Measurements from ENCODE around the gene UROD. TPM values are rescaled to one million over a fixed set of nuclear protein-coding genes. Genes with fewer than 3 reads are reported as not detected.
A peak's percentile ranks its signal among the peaks of the same experiment; 100 is the strongest.

UROD gene
- total and polyA plus RNA-seq, 4 donors, result 84.2 to 131 (median 95.7) TPM

DNA sequence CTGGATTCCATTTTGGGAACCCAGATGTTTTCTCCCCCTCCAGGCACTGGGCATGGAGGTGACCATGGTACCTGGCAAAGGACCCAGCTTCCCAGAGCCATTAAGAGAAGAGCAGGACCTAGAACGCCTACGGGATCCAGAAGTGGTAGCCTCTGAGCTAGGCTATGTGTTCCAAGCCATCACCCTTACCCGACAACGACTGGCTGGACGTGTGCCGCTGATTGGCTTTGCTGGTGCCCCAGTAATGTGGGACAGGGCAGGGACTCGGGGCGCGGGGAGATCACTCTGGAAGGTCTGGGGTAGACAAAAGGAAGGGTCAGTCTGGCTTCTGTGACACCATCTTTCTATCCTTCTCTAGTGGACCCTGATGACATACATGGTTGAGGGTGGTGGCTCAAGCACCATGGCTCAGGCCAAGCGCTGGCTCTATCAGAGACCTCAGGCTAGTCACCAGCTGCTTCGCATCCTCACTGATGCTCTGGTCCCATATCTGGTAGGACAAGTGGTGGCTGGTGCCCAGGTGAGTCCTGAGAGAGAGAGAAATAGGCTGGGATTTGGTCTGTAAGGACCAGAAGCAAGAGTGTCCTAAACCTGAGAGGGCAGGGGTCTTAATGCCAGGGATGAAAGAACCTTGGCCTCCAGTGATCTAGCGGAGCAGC lies 1.6 kb downstream of the UROD start:
- no peak overlapping the region for H3K27ac ChIP-seq (ENCODE audit: low read depth, low read length)
- H3K27me3 ChIP-seq (ENCODE audit: control insufficient read depth, insufficient read depth, low read length), result no peaks in the 10 kb centered on the region
- H3K4me1 ChIP-seq (ENCODE audit: control insufficient read depth, insufficient read depth, low read length), result peaks cover 52% of the 10 kb centered on the region
- 87% methylated on average over 12 of the region's 12 CpGs for WGBS (ENCODE audit: insufficient coverage)
- no peak for DNase-seq (ENCODE audit: low read depth in 4 of 6, low spot score in 6 of 6)
- H3K4me3 ChIP-seq (ENCODE audit: low read depth, low read length), result no peak overlapping the region
- peaks cover 23% of the 10 kb centered on the region for H3K36me3 ChIP-seq (ENCODE audit: control insufficient read depth, insufficient read depth, low read length)
- no peaks in the 10 kb centered on the region for H3K9me3 ChIP-seq (ENCODE audit: control insufficient read depth, insufficient read depth, low read length)

DNA sequence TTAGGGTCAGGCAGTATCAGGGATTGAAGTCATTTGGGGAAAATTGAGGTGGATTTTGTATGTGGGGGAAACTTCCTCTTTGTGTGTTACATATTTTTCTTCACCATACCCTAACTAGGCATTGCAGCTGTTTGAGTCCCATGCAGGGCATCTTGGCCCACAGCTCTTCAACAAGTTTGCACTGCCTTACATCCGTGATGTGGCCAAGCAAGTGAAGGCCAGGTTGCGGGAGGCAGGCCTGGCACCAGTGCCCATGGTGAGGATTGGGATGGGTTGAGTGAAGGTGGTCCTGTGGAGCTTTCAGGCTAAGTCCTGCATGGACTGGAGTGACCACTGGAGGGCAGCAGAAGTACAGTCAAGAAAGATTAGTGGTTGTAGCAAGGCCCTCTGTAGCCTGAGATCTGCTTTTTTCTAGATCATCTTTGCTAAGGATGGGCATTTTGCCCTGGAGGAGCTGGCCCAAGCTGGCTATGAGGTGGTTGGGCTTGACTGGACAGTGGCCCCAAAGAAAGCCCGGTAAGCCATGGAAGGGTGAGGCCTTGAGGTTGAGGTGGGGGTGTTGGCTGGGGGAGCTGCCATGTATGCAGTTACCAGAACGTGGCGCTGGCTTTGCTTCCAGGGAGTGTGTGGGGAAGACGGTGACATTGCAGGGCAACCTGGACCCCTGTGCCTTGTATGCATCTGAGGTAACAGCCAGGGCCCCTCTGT lies 2.4 kb downstream of the UROD start:
- 28% methylated on average over 6 of the region's 6 CpGs for WGBS (ENCODE audit: insufficient coverage)
- H3K36me3 ChIP-seq (ENCODE audit: control insufficient read depth, insufficient read depth, low read length), result peaks cover 20% of the 10 kb centered on the region
- no peaks in the 10 kb centered on the region for H3K27me3 ChIP-seq (ENCODE audit: control insufficient read depth, insufficient read depth, low read length)
- H3K4me1 ChIP-seq (ENCODE audit: control insufficient read depth, insufficient read depth, low read length), result peaks cover 57% of the 10 kb centered on the region
- DNase-seq (ENCODE audit: low read depth in 4 of 6, low spot score in 6 of 6), result peak; percentile 71 to 96 (median 84)
- no peak overlapping the region for H3K4me3 ChIP-seq (ENCODE audit: low read depth, low read length)
- H3K27ac ChIP-seq (ENCODE audit: low read depth, low read length), result no peak overlapping the region
- no peaks in the 10 kb centered on the region for H3K9me3 ChIP-seq (ENCODE audit: control insufficient read depth, insufficient read depth, low read length)

DNA sequence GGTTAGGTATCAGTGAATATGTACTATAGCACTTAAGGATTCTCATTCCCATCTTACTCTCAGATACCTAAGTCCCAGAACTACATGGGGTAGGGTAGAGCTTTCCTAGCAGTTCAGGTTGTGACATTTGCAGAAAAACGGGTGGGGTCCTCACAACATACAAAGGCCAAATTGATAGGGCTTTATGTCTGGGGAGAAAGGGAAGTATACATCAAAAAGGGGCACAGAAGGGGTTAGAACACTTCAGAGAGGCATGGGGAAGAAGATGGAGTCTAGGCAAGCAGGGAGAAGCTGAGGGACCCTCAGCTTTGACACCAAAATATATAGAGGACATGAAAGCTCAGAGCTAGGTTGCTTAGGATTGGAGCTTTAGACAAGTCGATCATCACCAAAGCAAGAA lies 3.6 kb downstream of the UROD start:
- no peak overlapping the region for H3K27ac ChIP-seq (ENCODE audit: low read depth, low read length)
- no CpG with 5 or more reads among the region's 2 CpGs for WGBS (ENCODE audit: insufficient coverage)
- no peak overlapping the region for H3K4me3 ChIP-seq (ENCODE audit: low read depth, low read length)
- H3K27me3 ChIP-seq (ENCODE audit: control insufficient read depth, insufficient read depth, low read length), result no peaks in the 10 kb centered on the region
- peaks cover 17% of the 10 kb centered on the region for H3K36me3 ChIP-seq (ENCODE audit: control insufficient read depth, insufficient read depth, low read length)
- DNase-seq (ENCODE audit: low read depth in 4 of 6, low spot score in 6 of 6), result no peak
- peaks cover 45% of the 10 kb centered on the region for H3K4me1 ChIP-seq (ENCODE audit: control insufficient read depth, insufficient read depth, low read length)
- H3K9me3 ChIP-seq (ENCODE audit: control insufficient read depth, insufficient read depth, low read length), result no peaks in the 10 kb centered on the region

DNA sequence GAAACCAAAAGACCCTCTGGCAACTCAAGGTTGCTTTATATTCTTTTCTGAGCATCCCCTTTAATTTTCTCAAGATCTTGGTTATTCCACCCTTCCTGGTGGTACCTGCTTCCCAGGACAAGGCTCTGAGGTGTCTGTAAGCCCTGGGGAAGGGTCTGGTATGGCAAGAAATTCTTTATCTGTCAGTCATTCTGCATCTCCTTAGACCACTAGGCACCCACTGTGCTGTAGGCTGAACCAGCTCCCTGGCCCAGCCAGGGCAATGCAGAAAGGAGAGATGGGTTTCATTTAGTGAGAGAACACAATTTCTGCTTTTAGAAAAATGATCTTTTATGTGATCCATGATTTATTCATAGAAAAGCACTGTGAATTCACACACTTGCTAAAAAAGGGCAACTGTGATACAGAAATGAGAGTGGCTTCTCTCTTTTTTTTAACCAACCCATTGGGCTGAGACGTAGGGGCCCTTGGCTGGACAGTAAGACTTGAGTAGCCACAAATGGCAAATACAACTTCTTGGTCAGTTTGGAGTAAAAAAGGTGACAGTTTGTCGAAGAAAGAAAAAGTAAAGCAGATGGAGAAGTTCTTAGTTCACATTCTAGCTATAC lies 4.1 kb downstream of the UROD start:
- no CpG with 5 or more reads among the region's 2 CpGs for WGBS (ENCODE audit: insufficient coverage)

DNA sequence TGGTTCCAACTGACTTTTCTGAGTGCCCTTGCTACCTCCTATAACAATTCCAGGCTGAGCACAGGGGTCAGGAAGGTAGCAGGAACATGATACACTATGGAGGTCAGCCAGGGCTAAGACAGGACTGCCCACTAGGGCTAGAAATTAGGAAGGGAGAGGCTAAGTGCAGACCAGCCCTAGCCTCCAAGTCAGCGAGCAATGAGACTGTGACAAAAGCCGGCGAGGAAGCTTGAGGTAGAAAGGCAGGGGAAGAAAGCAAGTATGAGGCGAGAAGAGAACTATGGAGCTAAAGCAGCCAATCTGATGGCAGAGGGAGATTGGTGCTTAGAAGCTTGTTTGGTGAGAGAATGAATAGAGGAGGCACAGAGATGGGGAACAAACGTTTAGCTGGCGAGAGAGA lies 4.7 kb downstream of the UROD start:
- no peak for DNase-seq (ENCODE audit: low read depth in 4 of 6, low spot score in 6 of 6)
- Histone ChIP-seq H3K36me3 (ENCODE audit: control insufficient read depth, insufficient read depth, low read length) (peaks cover 17% of the 10 kb centered on the region), H3K27ac (ENCODE audit: low read depth, low read length) (no peak overlapping the region), H3K4me3 (ENCODE audit: low read depth, low read length) (no peak overlapping the region), H3K4me1 (ENCODE audit: control insufficient read depth, insufficient read depth, low read length) (peaks cover 40% of the 10 kb centered on the region), H3K27me3 (ENCODE audit: control insufficient read depth, insufficient read depth, low read length) (no peaks in the 10 kb centered on the region), H3K9me3 (ENCODE audit: control insufficient read depth, insufficient read depth, low read length) (no peaks in the 10 kb centered on the region)
- WGBS (ENCODE audit: insufficient coverage), result 80% methylated on average over 4 of the region's 6 CpGs

More for the DNA sequence above, 4.1 kb downstream of the UROD start:
- no peak for DNase-seq (ENCODE audit: low read depth in 4 of 6, low spot score in 6 of 6)
- no peaks in the 10 kb centered on the region for H3K27me3 ChIP-seq (ENCODE audit: control insufficient read depth, insufficient read depth, low read length)
- peaks cover 17% of the 10 kb centered on the region for H3K36me3 ChIP-seq (ENCODE audit: control insufficient read depth, insufficient read depth, low read length)
- H3K4me3 ChIP-seq (ENCODE audit: low read depth, low read length), result no peak overlapping the region
- no peak overlapping the region for H3K27ac ChIP-seq (ENCODE audit: low read depth, low read length)
- H3K9me3 ChIP-seq (ENCODE audit: control insufficient read depth, insufficient read depth, low read length), result no peaks in the 10 kb centered on the region
- peaks cover 45% of the 10 kb centered on the region for H3K4me1 ChIP-seq (ENCODE audit: control insufficient read depth, insufficient read depth, low read length)

DNA sequence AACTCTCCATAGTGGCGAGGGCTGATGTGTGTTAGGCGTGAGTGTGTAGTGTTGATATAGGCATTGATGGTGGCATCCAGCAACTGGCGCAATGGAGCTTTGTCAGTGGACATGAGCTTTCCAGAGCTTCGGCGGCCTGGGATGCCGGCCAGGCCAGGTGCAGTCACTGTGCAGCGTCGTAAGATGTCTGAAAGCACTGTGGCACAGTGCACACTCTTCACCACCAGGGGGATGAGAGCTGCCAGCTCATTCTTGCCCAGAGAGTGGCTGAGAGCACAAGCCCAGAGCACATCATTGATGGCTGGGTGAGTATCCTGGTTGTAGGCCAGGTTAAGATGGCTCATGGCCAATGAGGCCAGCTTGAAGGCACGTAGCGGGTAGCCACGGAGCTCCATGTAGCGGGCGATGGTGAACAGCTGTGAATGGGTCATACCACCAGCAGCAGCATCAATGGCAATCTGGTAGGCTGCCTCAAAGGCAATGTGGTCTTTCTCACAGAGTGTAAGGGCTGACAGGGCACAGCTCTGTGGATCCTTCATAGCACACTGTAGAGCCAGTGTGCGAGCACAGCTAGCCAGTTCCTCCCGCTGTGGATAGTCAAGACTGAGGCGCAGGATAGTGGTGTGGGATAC lies 6.7 kb downstream of the UROD start:
- no peaks in the 10 kb centered on the region for H3K9me3 ChIP-seq (ENCODE audit: control insufficient read depth, insufficient read depth, low read length)
- WGBS (ENCODE audit: insufficient coverage), result 56% methylated on average over 16 of the region's 16 CpGs
- peaks cover 23% of the 10 kb centered on the region for H3K4me1 ChIP-seq (ENCODE audit: control insufficient read depth, insufficient read depth, low read length)
- no peak overlapping the region for H3K27ac ChIP-seq (ENCODE audit: low read depth, low read length)
- no peaks in the 10 kb centered on the region for H3K27me3 ChIP-seq (ENCODE audit: control insufficient read depth, insufficient read depth, low read length)
- H3K36me3 ChIP-seq (ENCODE audit: control insufficient read depth, insufficient read depth, low read length), result peaks cover 14% of the 10 kb centered on the region
- DNase-seq (ENCODE audit: low read depth in 4 of 6, low spot score in 6 of 6), result peak in 3 of 6 donors; percentile 28 to 82 (median 69)
- no peak overlapping the region for H3K4me3 ChIP-seq (ENCODE audit: low read depth, low read length)

DNA sequence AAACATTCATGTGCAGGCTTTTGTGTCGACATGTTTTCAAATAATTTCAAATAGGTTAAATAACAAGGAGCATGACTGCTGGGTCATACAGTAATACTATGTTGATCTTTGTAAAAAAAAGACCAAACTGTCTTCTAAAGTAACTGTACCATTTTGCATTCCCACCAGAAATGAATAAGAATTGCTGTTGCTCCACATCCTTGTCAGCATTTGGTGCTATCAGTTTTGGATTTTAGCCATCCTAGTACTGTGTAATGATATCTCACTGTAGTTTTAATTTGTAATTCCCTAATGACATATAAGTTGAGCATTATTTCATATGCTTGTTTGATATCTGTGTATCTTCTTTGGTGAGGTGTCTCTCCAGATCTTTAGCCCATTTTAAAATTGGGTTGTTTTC lies 11.6 kb downstream of the UROD start:
- H3K36me3 ChIP-seq (ENCODE audit: control insufficient read depth, insufficient read depth, low read length), result peaks cover 5% of the 10 kb centered on the region
- H3K9me3 ChIP-seq (ENCODE audit: control insufficient read depth, insufficient read depth, low read length), result no peaks in the 10 kb centered on the region
- no CpG with 5 or more reads among the region's 1 CpG for WGBS (ENCODE audit: insufficient coverage)
- no peak overlapping the region for H3K27ac ChIP-seq (ENCODE audit: low read depth, low read length)
- DNase-seq (ENCODE audit: low read depth in 4 of 6, low spot score in 6 of 6), result no peak
- peaks cover 7% of the 10 kb centered on the region for H3K4me1 ChIP-seq (ENCODE audit: control insufficient read depth, insufficient read depth, low read length)
- no peaks in the 10 kb centered on the region for H3K27me3 ChIP-seq (ENCODE audit: control insufficient read depth, insufficient read depth, low read length)
- no peak overlapping the region for H3K4me3 ChIP-seq (ENCODE audit: low read depth, low read length)

DNA sequence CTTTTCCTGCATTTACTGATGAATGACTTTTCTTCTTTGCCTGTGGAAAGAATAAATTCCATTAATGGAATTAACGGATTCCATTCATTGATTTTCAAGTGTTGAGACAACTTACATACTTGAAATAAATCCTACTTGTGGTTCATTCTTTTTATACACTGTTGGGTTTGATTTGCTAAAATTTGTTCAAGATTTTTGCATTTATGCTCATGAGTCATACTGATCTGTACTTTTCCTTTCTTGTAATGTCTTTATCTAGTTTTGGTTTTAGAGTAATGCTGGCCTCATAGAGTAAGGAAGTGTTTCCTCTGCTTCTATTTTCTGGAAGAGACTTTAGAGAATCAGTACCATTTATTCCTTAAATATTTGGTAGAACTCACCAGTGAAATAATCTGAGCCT lies 14.4 kb downstream of the UROD start:
- WGBS (ENCODE audit: insufficient coverage), result no CpG with 5 or more reads among the region's 1 CpG
- DNase-seq (ENCODE audit: low read depth in 4 of 6, low spot score in 6 of 6), result no peak
- Histone ChIP-seq H3K27ac (ENCODE audit: low read depth, low read length) (no peak overlapping the region), H3K27me3 (ENCODE audit: control insufficient read depth, insufficient read depth, low read length) (no peaks in the 10 kb centered on the region), H3K4me1 (ENCODE audit: control insufficient read depth, insufficient read depth, low read length) (no peaks in the 10 kb centered on the region), H3K36me3 (ENCODE audit: control insufficient read depth, insufficient read depth, low read length) (peaks cover 13% of the 10 kb centered on the region), H3K9me3 (ENCODE audit: control insufficient read depth, insufficient read depth, low read length) (no peaks in the 10 kb centered on the region), H3K4me3 (ENCODE audit: low read depth, low read length) (no peak overlapping the region)

DNA sequence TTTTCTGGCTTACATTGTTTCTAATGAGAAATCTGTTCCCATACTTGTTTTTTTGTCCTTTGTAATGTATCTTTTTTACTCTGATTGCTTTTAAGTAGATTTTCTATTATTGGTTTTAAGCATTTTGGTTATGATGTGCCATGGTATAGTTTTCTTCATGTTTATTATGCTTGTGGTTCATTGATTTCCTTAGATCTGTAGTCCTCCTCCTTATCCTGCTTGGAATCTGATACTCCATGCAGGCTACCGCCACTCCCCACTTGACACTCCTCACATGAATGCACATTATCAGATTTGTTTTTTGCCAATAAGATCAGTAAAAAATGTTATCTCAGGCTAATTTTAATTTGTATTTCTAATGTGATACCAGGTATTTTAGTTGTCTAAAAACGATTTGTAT lies 20.8 kb downstream of the UROD start:
- no peaks in the 10 kb centered on the region for H3K4me1 ChIP-seq (ENCODE audit: control insufficient read depth, insufficient read depth, low read length)
- no peak overlapping the region for H3K27ac ChIP-seq (ENCODE audit: low read depth, low read length)
- H3K36me3 ChIP-seq (ENCODE audit: control insufficient read depth, insufficient read depth, low read length), result peaks cover 33% of the 10 kb centered on the region

More for the DNA sequence above, 20.8 kb downstream of the UROD start:
- Histone ChIP-seq H3K9me3 (ENCODE audit: control insufficient read depth, insufficient read depth, low read length) (no peaks in the 10 kb centered on the region), H3K4me3 (ENCODE audit: low read depth, low read length) (no peak overlapping the region), H3K27me3 (ENCODE audit: control insufficient read depth, insufficient read depth, low read length) (no peaks in the 10 kb centered on the region)
- no peak for DNase-seq (ENCODE audit: low read depth in 4 of 6, low spot score in 6 of 6)
- no CpG with 5 or more reads among the region's 2 CpGs for WGBS (ENCODE audit: insufficient coverage)
